Activated CD4-positive, alpha-beta memory T cell treated with anti-CD3 and anti-CD28 coated beads, Interleukin-2, amount 10 ng/mL, durations not matched to agents 7 days and 5 days (primary cell): ENCODE measurements around the gene VNN1. TPM values are rescaled to one million over a fixed set of nuclear protein-coding genes. Genes with fewer than 3 reads are reported as not detected.

ENCODE experiments used
- CTCF ChIA-PET: fragments of 350-600 bp; sonication (Branson Sonifier 250); formaldehyde crosslinking; loops from one replicate; lab custom pipeline; 2021; ENCODE audit warnings: antibody characterized with exemption, inconsistent platforms; lab: Charles Lee
- POLR2A ChIA-PET: fragments of 350-600 bp; sonication (Branson Sonifier 250); formaldehyde crosslinking; loops from one replicate; lab custom pipeline; 2021; ENCODE audit warnings: antibody characterized with exemption; lab: Charles Lee
- DNase-seq: peaks from one replicate; pipeline ENCODE4 v3.0.0-alpha.2; 2020
- H3K27ac Mint-ChIP-seq: one replicate; pipeline ENCODE4 v1.8.0; 2021; ENCODE audit warnings: mild to moderate bottlenecking, mixed read lengths
- H3K27me3 Mint-ChIP-seq: one replicate; pipeline ENCODE4 v1.8.0; 2021; ENCODE audit warnings: mixed read lengths
- H3K36me3 Mint-ChIP-seq: one replicate; pipeline ENCODE4 v1.8.0; 2021; ENCODE audit warnings: low read depth, mixed read lengths
- H3K4me1 Mint-ChIP-seq: one replicate; pipeline ENCODE4 v1.8.0; 2021; ENCODE audit warnings: mixed read lengths
- H3K4me3 Mint-ChIP-seq: one replicate; pipeline ENCODE4 v1.8.0; 2021; ENCODE audit warnings: mild to moderate bottlenecking, mixed read lengths
- H3K9me3 Mint-ChIP-seq: one replicate; pipeline ENCODE4 v1.8.0; 2021; ENCODE audit warnings: mixed read lengths
- total RNA-seq, 2 experiments: library from RNA; stranded (reverse); gene quantifications; one replicate each; pipeline ENCODE4 v1.2.3, GENCODE V29; 2021

The VNN1 gene
- total RNA-seq, 2 experiments from 2014 or later = not detected

DNA sequence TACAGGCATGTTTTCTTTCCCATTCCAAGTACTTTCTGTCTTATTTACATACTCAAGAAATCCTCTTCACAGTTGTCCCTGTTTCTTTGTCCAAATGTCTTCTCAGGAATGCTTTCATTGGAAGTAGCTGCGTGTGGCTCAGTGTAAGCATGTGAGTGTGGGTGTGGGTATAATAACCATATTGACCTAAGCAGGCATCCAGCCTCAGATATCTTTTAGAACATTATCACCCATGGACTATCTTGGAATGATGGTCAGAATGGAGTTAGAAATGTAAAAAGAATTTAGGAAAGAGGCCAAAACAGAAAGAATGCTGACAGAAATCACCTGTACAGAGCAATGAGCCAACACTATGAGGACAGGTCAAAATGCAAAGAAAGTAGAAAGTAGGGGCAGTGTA is 27.4 kb upstream of the VNN1 start:
- no peak for DNase-seq
- Mint-ChIP-seq H3K36me3 (peaks cover 22% of the 10 kb centered on the region), H3K4me3 (no peak overlapping the region), H3K27me3 (peaks cover 11% of the 10 kb centered on the region), H3K4me1 (peaks cover 20% of the 10 kb centered on the region), H3K9me3 (peaks cover 17% of the 10 kb centered on the region), H3K27ac (no peak overlapping the region)
- CTCF ChIA-PET = no interaction called here
- POLR2A ChIA-PET = no interaction called here

DNA sequence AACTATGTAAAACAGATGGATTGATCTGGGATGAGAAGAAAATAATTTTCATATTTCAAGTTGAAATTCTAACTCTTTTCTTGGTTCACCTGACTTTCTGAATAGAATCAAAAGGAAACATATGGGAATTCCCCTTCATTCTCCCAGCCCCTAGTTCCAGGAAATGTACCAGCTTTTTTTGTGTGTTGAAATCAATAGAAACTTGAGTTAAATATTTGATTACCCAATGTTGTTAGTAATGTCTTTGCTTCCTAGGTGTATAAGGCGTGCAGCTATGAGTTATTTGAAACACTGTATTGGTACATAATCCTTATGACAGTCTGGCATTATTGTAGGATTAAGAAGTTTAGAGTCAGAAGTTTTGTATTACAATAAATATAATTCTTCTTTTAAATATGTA is 22.4 kb upstream of the VNN1 start:
- H3K4me3 Mint-ChIP-seq = no peak overlapping the region
- H3K36me3 Mint-ChIP-seq = peaks cover 15% of the 10 kb centered on the region
- DNase-seq = no peak
- peaks cover 11% of the 10 kb centered on the region for H3K9me3 Mint-ChIP-seq
- CTCF ChIA-PET = no interaction called here
- peaks cover 14% of the 10 kb centered on the region for H3K27me3 Mint-ChIP-seq
- H3K27ac Mint-ChIP-seq = no peak overlapping the region
- H3K4me1 Mint-ChIP-seq = peaks cover 33% of the 10 kb centered on the region
- POLR2A ChIA-PET = no interaction called here

GRCh38 chr6:132734694-132735236 is 20.9 kb upstream of the VNN1 start:
- POLR2A ChIA-PET = no interaction called here

GRCh38 chr6:132733814-132734213 is 20.0 kb upstream of the VNN1 start:
- no peak overlapping the region for H3K4me3 Mint-ChIP-seq
- POLR2A ChIA-PET = no interaction called here
- H3K27ac Mint-ChIP-seq = no peak overlapping the region
- H3K36me3 Mint-ChIP-seq = peaks cover 14% of the 10 kb centered on the region
- no peak for DNase-seq
- H3K4me1 Mint-ChIP-seq = peaks cover 35% of the 10 kb centered on the region
- H3K9me3 Mint-ChIP-seq = peaks cover 6% of the 10 kb centered on the region
- CTCF ChIA-PET = no interaction called here
- H3K27me3 Mint-ChIP-seq = peaks cover 14% of the 10 kb centered on the region

More at GRCh38 chr6:132734694-132735236, 20.9 kb upstream of the VNN1 start:
- peaks cover 14% of the 10 kb centered on the region for H3K36me3 Mint-ChIP-seq
- CTCF ChIA-PET = no interaction called here
- H3K4me1 Mint-ChIP-seq = peaks cover 35% of the 10 kb centered on the region
- DNase-seq = no peak
- H3K27me3 Mint-ChIP-seq = peaks cover 14% of the 10 kb centered on the region
- H3K4me3 Mint-ChIP-seq = no peak overlapping the region
- H3K27ac Mint-ChIP-seq = no peak overlapping the region
- H3K9me3 Mint-ChIP-seq = peaks cover 10% of the 10 kb centered on the region

GRCh38 chr6:132733283-132733682 is 19.4 kb upstream of the VNN1 start:
- POLR2A ChIA-PET = no interaction called here
- Mint-ChIP-seq H3K4me3 (no peak overlapping the region), H3K36me3 (peaks cover 12% of the 10 kb centered on the region), H3K9me3 (peaks cover 2% of the 10 kb centered on the region), H3K27ac (no peak overlapping the region), H3K27me3 (peaks cover 12% of the 10 kb centered on the region), H3K4me1 (peaks cover 35% of the 10 kb centered on the region)
- CTCF ChIA-PET = no interaction called here
- DNase-seq = no peak

- Mint-ChIP-seq H3K4me3 (no peak overlapping the region), H3K36me3 (peaks cover 6% of the 10 kb centered on the region), H3K27ac (no peak overlapping the region), H3K27me3 (peaks cover 8% of the 10 kb centered on the region), H3K9me3 (no peaks in the 10 kb centered on the region), H3K4me1 (peaks cover 33% of the 10 kb centered on the region)
- POLR2A ChIA-PET = no interaction called here
- DNase-seq = no peak
- CTCF ChIA-PET = interaction anchor here (0.7 kb wide), 1 partner anchor 33 kb away, joined by 5 read pairs; no protein-coding TSS in a partner anchor
These were observed 17.2 kb upstream of the VNN1 start for GRCh38 chr6:132731086-132731485.

- Mint-ChIP-seq H3K27ac (no peak overlapping the region), H3K4me1 (peaks cover 35% of the 10 kb centered on the region), H3K9me3 (no peaks in the 10 kb centered on the region), H3K4me3 (no peak overlapping the region), H3K36me3 (peaks cover 6% of the 10 kb centered on the region), H3K27me3 (peaks cover 8% of the 10 kb centered on the region)
- ChIA-PET CTCF (no interaction called here), POLR2A (no interaction called here)
- no peak for DNase-seq
These were observed 16.7 kb upstream of the VNN1 start for GRCh38 chr6:132730560-132730959.

DNA sequence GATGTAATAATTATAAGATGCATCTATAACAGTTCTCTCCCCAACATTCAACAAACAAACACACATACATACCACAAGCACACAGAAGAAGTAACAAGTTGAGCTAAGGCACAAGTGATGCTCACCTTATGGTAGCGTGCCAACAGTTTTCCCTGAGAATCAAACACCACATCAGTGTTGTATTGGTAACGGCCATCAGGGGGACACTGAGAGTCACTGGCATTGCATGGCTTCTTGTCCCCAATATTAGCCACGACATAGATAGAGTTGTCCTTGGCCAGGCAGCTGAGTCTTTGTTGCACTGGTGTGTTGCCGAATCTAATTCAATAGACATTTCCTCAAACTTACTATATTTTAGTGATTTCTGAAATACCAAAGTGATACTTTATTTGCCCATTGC is 14.8 kb upstream of the VNN1 start:
- DNase-seq = no peak
- Mint-ChIP-seq H3K4me3 (no peak overlapping the region), H3K36me3 (peaks cover 6% of the 10 kb centered on the region), H3K27ac (no peak overlapping the region), H3K4me1 (peaks cover 39% of the 10 kb centered on the region), H3K9me3 (no peaks in the 10 kb centered on the region), H3K27me3 (peaks cover 5% of the 10 kb centered on the region)
- ChIA-PET CTCF (interaction anchor here (0.6 to 1.2 kb wide), 2 partner anchors 23 to 74 kb away, joined by 3 to 4 read pairs; no protein-coding TSS in a partner anchor), POLR2A (no interaction called here)

DNA sequence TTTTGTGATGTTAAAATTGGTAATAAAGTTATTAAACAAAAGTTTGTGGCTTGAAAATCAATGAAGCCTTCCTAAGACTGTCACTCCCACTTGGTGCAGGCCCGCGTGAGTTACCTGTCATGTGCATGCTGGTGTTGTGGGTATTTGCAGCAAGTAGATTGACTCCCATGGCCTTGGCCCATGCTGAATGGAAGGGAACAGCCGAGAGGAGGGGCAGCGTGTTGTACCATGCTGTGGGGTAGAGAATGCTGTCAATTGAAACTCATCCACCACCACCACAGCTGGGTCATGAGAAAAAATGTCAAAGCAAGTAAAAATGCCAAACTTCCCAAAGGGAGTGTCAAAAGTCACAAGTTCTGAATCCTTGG is 12.7 kb upstream of the VNN1 start:
- Mint-ChIP-seq H3K27ac (peak overlapping the region; percentile 37), H3K9me3 (no peaks in the 10 kb centered on the region), H3K27me3 (peaks cover 2% of the 10 kb centered on the region), H3K4me3 (no peak overlapping the region), H3K4me1 (peaks cover 31% of the 10 kb centered on the region), H3K36me3 (peaks cover 3% of the 10 kb centered on the region)
- ChIA-PET CTCF (no interaction called here), POLR2A (no interaction called here)
- DNase-seq = no peak

DNA sequence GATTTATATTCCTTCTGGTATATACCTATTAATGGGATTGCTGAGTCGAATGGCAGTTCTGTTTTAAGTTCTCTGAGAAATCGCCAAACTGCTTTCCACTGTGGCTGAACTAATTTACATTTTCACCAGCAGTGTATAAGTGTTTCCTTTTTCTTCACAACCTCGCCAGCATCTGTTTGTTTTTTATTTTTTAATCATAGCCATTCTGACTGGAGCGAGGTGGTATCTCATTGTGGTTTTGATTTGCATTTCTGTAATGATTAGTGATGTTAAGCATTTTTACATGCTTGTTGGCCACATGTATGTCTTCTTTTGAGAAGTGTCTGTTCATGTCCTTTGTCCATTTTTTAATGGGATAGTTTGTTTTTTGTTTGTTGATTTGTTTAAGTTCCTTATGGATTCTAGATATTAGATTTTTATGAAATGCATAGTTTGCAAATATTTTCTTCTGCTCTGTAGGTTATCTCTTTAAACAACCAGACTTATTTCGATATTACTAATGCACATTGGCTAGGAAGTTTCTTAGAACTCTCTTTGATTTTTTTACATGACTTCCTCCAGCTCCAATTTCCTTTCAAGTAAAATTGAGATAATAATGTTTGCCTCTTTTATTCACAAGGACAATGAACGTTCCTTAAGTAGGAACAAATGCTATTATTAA is 12.2 kb upstream of the VNN1 start:
- Mint-ChIP-seq H3K27ac (peak overlapping the region; percentile 37), H3K9me3 (no peaks in the 10 kb centered on the region), H3K4me3 (peak overlapping the region; percentile 25), H3K4me1 (peaks cover 31% of the 10 kb centered on the region), H3K36me3 (peaks cover 3% of the 10 kb centered on the region), H3K27me3 (peaks cover 2% of the 10 kb centered on the region)
- no peak for DNase-seq
- ChIA-PET CTCF (interaction anchor here (0.6 kb wide), 1 partner anchor 61 kb away, joined by 3 read pairs; no protein-coding TSS in a partner anchor), POLR2A (no interaction called here)

- Mint-ChIP-seq H3K4me1 (peaks cover 31% of the 10 kb centered on the region), H3K27me3 (peaks cover 2% of the 10 kb centered on the region), H3K4me3 (no peak overlapping the region), H3K27ac (peak overlapping the region; percentile 37), H3K36me3 (peaks cover 3% of the 10 kb centered on the region), H3K9me3 (no peaks in the 10 kb centered on the region)
- DNase-seq = no peak
- CTCF ChIA-PET = no interaction called here
- POLR2A ChIA-PET = interaction anchor here (1.0 to 1.8 kb wide), 2 partner anchors 37 to 89 kb away, joined by 3 to 5 read pairs; partner anchors contain the start of gene RPS12
These were observed 11.6 kb upstream of the VNN1 start for GRCh38 chr6:132725471-132725870.

DNA sequence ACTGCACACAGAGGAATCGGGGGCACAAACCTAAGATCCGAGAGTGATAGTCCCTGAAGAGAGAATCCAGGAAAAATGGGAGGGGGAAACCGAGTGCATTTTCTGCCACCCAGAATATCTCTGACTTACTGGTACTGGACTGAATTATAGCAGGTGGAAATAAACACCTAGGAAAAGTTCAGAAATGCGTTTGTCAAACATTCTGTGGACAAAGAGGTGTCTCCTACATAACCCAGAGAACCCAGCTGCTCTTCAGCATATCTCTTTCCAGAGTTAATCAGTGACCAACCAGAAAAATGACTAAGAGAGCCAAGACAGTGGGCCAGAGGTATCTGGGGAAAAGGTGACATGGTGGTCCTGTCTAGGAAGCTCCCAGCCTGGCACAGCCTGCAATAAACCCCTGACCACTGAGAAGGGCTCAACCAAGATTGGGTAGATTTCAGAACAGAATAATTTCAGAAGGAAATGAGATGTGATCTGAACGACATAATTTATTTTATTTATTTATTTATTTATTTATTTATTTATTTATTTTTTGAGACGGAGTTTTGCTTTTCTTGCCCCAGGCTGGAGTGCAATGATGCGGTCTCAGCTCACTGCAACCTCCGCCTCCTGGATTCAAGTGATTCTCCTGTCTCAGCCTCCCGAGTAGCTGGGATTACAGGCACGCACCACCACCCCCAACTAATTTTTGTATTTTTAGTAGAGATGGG is 6.0 kb upstream of the VNN1 start:
- CTCF ChIA-PET = no interaction called here
- DNase-seq = no peak
- POLR2A ChIA-PET = no interaction called here
- no peak overlapping the region for H3K27ac Mint-ChIP-seq
- peaks cover 4% of the 10 kb centered on the region for H3K4me1 Mint-ChIP-seq
- no peaks in the 10 kb centered on the region for H3K9me3 Mint-ChIP-seq
- H3K27me3 Mint-ChIP-seq = peaks cover 8% of the 10 kb centered on the region
- H3K4me3 Mint-ChIP-seq = no peak overlapping the region
- no peaks in the 10 kb centered on the region for H3K36me3 Mint-ChIP-seq

- H3K9me3 Mint-ChIP-seq = no peaks in the 10 kb centered on the region
- no peak overlapping the region for H3K4me3 Mint-ChIP-seq
- H3K27me3 Mint-ChIP-seq = peaks cover 15% of the 10 kb centered on the region
- CTCF ChIA-PET = interaction anchor here (1.2 kb wide), 1 partner anchor 13 kb away, joined by 3 read pairs; no protein-coding TSS in a partner anchor
- POLR2A ChIA-PET = no interaction called here
- H3K4me1 Mint-ChIP-seq = no peaks in the 10 kb centered on the region
- DNase-seq = no peak
- H3K36me3 Mint-ChIP-seq = no peaks in the 10 kb centered on the region
- no peak overlapping the region for H3K27ac Mint-ChIP-seq
These were observed 2.2 kb upstream of the VNN1 start for GRCh38 chr6:132715881-132716637.
